ENCODE results near the gene ELFN2. TPM values are rescaled to one million over a fixed set of nuclear protein-coding genes. Genes with fewer than 3 reads are reported as not detected.
"Not testable (repeated sequence)": the region's sequence is repeated elsewhere in the genome, so short reads cannot be mapped to it uniquely, and the experiment has no call there.

ELFN2 gene
- total RNA-seq, 4 donors from 2014 or later = 0.10 to 0.59 (median 0.31) TPM

GRCh38 chr22:37472418-37473006 lies 45.2 kb upstream of the ELFN2 start:
- Histone ChIP-seq H3K27me3 (peaks cover 52% of the 10 kb centered on the region), H3K36me3 (peaks cover 2% of the 10 kb centered on the region), H3K27ac (no peak overlapping the region), H3K9me3 (no peaks in the 10 kb centered on the region), H3K4me3 (no peak overlapping the region), H3K4me1 (no peaks in the 10 kb centered on the region)
- 15% methylated on average over 4 of the region's 8 CpGs for WGBS
- TF ChIP-seq EP300 (IDR thresholded peaks at IDR 0.05) (no peak), POLR2AphosphoS5 (IDR thresholded peaks at IDR 0.05) (no peak), CTCF (IDR thresholded peaks at IDR 0.05) (peak in 1 of 2 donors; percentile 27), POLR2A (IDR thresholded peaks at IDR 0.05) (no peak)
- no peak for DNase-seq (ENCODE audit: low spot score in 2 of 2)

DNA sequence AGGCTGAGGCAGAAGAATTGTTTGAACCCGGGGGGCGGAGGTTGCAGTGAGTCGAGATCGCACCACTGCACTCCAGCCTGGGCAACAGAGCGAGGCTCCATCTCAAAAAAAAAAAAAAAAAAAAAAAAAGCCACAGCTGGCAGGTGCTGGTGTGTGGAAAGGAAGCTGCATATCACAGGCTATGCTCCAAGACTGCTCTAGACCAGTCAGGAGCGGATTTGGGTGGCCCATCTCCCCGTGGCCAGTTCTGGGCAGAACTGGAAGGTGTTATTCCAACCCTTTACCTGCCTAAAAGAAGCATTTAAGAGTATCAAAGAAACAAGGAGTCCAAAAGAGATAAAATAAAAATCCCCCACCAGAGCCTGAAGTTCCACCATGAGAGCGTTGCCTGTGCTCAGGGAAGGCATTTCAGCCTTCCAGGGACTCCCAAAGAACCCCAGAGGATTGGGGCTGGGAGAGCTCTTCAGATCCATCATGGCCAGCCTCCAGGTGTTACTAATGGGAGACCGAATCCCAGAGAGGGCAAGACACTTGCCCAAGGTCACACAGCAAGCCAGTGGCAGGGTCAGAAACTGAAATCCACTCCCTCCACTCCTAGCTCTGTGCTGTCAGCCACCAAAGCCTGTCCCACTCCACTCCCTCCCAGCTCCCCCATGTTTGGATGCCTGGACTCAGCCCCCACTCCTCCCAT lies 44.6 kb upstream of the ELFN2 start:
- Histone ChIP-seq H3K36me3 (peaks cover 2% of the 10 kb centered on the region), H3K27me3 (peaks cover 57% of the 10 kb centered on the region), H3K27ac (no peak overlapping the region), H3K4me3 (no peak overlapping the region), H3K4me1 (no peaks in the 10 kb centered on the region), H3K9me3 (no peaks in the 10 kb centered on the region)
- DNase-seq (ENCODE audit: low spot score in 2 of 2) = no peak
- TF ChIP-seq CTCF (IDR thresholded peaks at IDR 0.05) = no peak
- TF ChIP-seq POLR2A (IDR thresholded peaks at IDR 0.05) = no peak
- TF ChIP-seq EP300 (IDR thresholded peaks at IDR 0.05) = no peak
- no peak for TF ChIP-seq POLR2AphosphoS5 (IDR thresholded peaks at IDR 0.05)
- WGBS = 81% methylated on average over 9 of the region's 9 CpGs

DNA sequence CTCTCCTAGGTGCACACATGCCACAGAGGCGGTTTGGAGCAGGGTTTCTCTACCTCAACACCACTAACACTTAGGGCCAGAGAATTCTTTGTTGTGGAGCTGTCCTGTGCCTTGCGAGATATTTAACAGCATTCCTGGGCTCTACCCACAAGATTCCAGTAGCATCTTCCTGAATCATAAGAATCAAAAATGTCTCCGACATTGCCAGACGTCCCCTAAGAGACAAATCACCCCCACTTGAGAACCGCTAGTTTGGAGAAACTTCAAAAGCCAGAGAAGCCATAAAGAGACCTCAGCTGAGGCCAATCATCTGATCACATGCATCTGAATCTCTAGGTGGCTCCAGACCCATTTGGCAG lies 42.8 kb upstream of the ELFN2 start:
- peaks cover 56% of the 10 kb centered on the region for H3K27me3 ChIP-seq
- no peak overlapping the region for H3K27ac ChIP-seq
- peaks cover 2% of the 10 kb centered on the region for H3K36me3 ChIP-seq
- TF ChIP-seq POLR2AphosphoS5 (IDR thresholded peaks at IDR 0.05) = no peak
- no peak for TF ChIP-seq CTCF (IDR thresholded peaks at IDR 0.05)
- no peak for TF ChIP-seq POLR2A (IDR thresholded peaks at IDR 0.05)
- no peak for TF ChIP-seq EP300 (IDR thresholded peaks at IDR 0.05)
- no peaks in the 10 kb centered on the region for H3K9me3 ChIP-seq
- DNase-seq (ENCODE audit: low spot score in 2 of 2) = no peak
- H3K4me3 ChIP-seq = no peak overlapping the region
- 75% methylated on average over 5 of the region's 5 CpGs for WGBS
- H3K4me1 ChIP-seq = no peaks in the 10 kb centered on the region

GRCh38 chr22:37469416-37470086 lies 42.3 kb upstream of the ELFN2 start:
- peaks cover 54% of the 10 kb centered on the region for H3K27me3 ChIP-seq
- H3K4me3 ChIP-seq = no peak overlapping the region
- TF ChIP-seq POLR2AphosphoS5 (IDR thresholded peaks at IDR 0.05) = no peak
- no peak for TF ChIP-seq EP300 (IDR thresholded peaks at IDR 0.05)
- TF ChIP-seq POLR2A (IDR thresholded peaks at IDR 0.05) = no peak
- TF ChIP-seq CTCF (IDR thresholded peaks at IDR 0.05) = no peak
- no peaks in the 10 kb centered on the region for H3K4me1 ChIP-seq
- no peaks in the 10 kb centered on the region for H3K9me3 ChIP-seq
- DNase-seq (ENCODE audit: low spot score in 2 of 2) = no peak
- no peak overlapping the region for H3K27ac ChIP-seq
- H3K36me3 ChIP-seq = peaks cover 2% of the 10 kb centered on the region
- 77% methylated on average over 6 of the region's 8 CpGs for WGBS

DNA sequence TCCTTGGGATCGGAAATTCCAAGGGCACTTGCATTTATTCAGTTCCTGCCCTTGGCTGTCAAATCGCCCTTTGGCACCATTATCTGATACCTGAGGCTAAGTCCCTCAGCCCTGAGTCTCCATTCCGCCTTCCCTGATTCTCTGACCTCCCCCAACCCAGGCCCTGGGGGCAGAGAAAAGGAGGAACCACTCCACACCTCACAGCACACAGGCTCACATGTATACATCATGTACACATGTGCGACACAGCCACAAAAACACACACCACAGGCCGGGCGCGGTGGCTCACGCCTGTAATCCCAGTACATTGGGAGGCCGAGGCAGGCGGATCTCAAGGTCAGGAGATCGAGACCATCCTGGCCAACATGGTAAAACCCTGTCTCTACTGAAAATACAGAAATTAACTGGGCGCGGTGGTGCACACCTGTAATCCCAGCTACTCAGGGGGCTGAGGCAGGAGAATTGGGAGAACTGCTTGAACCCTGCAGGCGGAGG lies 41.0 kb upstream of the ELFN2 start:
- 90% methylated on average over 14 of the region's 14 CpGs for WGBS
- H3K27ac ChIP-seq; H3K4me1 ChIP-seq; DNase-seq (ENCODE audit: low spot score in 2 of 2); H3K9me3 ChIP-seq; H3K4me3 ChIP-seq; H3K36me3 ChIP-seq: not testable (repeated sequence)
- peaks cover 41% of the 10 kb centered on the region for H3K27me3 ChIP-seq
